GM10248 (cell line): ENCODE data around the gene DPH3.

Experiments used
- CTCF ChIA-PET: fragments of 300-600 bp; sonication (Branson Sonifier 250); formaldehyde crosslinking; extraction: SDS; loops from one replicate; lab custom pipeline; 2021; ENCODE audit warnings: antibody characterized with exemption; lab: Yijun Ruan, JAX
- POLR2A ChIA-PET: fragments of 350-650 bp; sonication (Branson Sonifier 250); formaldehyde crosslinking; extraction: SDS; loops from one replicate; lab custom pipeline; 2020; ENCODE audit warnings: antibody characterized with exemption; lab: Yijun Ruan, JAX
- DNase-seq: peaks from one replicate; pipeline ENCODE4 v3.0.0; 2012; ENCODE audit errors: extremely low spot score
- CTCF ChIP-seq: IDR thresholded peaks from 2 replicates; pipeline ENCODE4 v1.5.1; 2012; ENCODE audit warnings: mild to moderate bottlenecking, low read depth; ENCODE audit errors: extremely low read depth, missing control alignments, control extremely low read depth

The DPH3 gene

GRCh38 chr3:16286751-16287543, 22.2 kb upstream of the DPH3 start:
- CTCF ChIA-PET: interaction anchor here (0.7 to 2.1 kb wide), 6 partner anchors 12 to 281 kb away, joined by 3 to 6 read pairs (median 4); partner anchors contain the start of gene DPH3
- no peak for DNase-seq
- no peak for TF ChIP-seq CTCF
- POLR2A ChIA-PET: interaction anchor here (0.6 kb wide), 1 partner anchor 237 kb away, joined by 3 read pairs; no protein-coding TSS in a partner anchor

- DNase-seq: no peak
- no peak for TF ChIP-seq CTCF
- ChIA-PET POLR2A (interaction anchor here (1.0 kb wide), 1 partner anchor 21 kb away, joined by 3 read pairs; the partner anchor contains the start of genes DPH3 and OXNAD1), CTCF (interaction anchor here (0.7 to 2.1 kb wide), 7 partner anchors 11 to 282 kb away, joined by 3 to 6 read pairs (median 3); partner anchors contain the start of gene DPH3)
Measured at GRCh38 chr3:16286161-16286560, 21.4 kb upstream of the DPH3 start.

DNA sequence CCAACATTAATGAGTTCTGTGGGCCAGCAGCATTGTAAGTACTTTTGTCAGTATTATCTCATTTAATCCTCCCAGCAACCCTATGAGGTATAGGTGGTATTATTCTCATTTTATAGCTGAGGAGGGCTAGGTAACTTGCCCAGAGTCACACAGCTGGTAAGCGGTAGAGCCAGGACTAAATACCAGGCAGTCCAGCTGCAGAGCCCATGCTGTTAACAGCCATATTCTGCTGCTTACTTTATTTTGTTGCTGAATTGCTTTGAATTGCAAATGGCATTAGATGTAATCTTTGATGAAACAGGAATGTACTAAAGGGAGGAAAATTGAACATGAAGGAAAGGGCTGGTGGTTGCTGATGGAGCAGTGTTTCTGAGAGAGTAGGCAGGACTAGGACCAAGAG, 19.9 kb upstream of the DPH3 start:
- ChIA-PET CTCF (interaction anchor here (1.1 to 2.1 kb wide), 4 partner anchors 16 to 245 kb away, joined by 3 to 5 read pairs (median 4); partner anchors contain the start of gene DPH3), POLR2A (no interaction called here)
- DNase-seq: no peak
- TF ChIP-seq CTCF: no peak

GRCh38 chr3:16280671-16281070, 15.9 kb upstream of the DPH3 start:
- no peak for TF ChIP-seq CTCF
- no peak for DNase-seq
- ChIA-PET POLR2A (no interaction called here), CTCF (interaction anchor here (3.7 kb wide), 1 partner anchor 10 kb away, joined by 15 read pairs; no protein-coding TSS in a partner anchor)

GRCh38 chr3:16279010-16279801, 14.5 kb upstream of the DPH3 start:
- ChIA-PET CTCF (interaction anchor here (1.5 to 3.1 kb wide), 2 partner anchors 11 kb away, joined by 5 to 21 read pairs; no protein-coding TSS in a partner anchor), POLR2A (no interaction called here)
- DNase-seq: no peak
- no peak for TF ChIP-seq CTCF

DNA sequence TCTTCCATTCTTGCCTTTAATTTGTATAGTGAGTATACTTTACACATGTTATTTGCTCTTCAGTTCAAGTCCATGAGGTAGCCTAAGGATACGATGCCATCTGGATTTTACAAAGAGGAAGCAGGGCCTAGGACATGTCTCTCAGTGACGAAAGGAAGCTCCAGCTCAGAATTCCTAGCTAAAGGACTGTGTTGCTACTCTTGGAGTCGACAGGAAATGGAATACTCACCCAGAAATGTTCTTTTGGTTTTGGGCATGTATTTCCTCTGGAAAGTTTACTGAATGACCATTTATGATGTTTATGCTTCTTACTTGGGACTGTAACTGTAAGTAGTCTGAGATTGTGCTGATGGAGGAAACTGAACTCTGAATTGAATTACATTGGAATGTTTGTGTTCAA, 12.7 kb upstream of the DPH3 start:
- CTCF ChIA-PET: interaction anchor here (1.1 to 3.1 kb wide), 2 partner anchors 9 to 13 kb away, joined by 4 to 21 read pairs; no protein-coding TSS in a partner anchor
- DNase-seq: no peak
- POLR2A ChIA-PET: no interaction called here
- TF ChIP-seq CTCF: no peak
